ENCODE results near the gene KNSTRN.

Gene KNSTRN

DNA sequence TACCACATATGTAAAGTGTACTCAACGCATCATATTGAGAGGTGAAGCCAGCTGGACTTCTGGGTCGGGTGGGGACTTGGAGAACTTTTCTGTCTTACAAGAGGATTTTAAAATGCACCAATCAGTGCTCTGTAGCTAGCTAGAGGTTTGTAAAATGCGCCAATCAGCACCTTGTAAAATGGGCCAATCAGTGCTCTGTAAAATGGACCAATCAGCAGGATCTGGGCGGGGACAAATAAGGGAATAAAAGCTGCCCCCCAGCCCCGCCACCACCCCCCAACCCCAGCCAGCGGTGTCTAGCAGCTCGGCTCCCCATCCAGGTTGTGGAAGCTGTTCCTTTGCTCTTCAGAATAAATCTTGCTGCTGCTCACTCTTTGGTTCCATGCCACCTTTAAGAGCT, 16.8 kb downstream of the KNSTRN start:
- no peak for DNase-seq (ENCODE audit: low read depth)

DNA sequence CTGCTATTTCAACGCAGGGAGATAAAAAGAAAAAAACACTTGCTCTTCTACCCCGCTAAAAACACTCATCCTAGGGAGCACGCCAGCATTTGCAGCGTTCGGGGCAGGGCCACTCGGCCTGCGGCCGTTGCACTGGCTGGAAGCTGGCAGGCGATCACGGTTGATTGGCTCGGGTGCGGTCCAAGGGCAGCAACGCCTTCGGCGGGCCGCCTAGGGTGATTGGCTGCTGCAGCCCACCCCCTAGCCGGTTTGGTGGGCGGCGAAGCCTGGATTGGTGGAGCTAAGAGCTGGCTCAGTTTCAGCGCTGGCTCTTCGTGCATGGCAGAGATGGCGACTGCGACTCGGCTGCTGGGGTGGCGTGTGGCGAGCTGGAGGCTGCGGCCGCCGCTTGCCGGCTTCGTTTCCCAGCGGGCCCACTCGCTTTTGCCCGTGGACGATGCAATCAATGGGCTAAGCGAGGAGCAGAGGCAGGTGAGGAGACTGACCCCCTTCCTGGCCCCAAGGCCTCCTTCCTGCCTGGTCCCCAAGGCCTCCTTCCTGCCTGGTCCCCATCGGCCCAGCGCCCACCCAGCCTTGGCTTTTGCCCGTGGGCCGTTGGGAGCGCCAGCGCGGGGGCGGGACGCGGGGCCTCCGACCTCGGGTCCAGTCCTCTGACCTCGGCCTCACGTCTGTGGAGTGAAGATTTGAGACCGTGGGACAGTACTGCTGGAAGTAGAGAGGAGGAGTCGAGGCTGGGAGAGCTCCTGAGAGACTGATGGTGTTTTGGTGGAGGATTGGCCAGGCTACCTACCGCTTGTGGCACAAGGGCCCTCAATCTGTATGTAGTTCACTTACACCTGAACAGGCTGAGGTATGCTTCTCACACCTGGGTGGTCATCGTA, 23.2 kb downstream of the KNSTRN start, which contains the start of gene IVD:
TSS of gene IVD (plus strand) at position 295 of the 881 bp plus-strand sequence. CDS start at position 328, 33 bp downstream.
- peak; percentile 80 for DNase-seq (ENCODE audit: low read depth)

DNA sequence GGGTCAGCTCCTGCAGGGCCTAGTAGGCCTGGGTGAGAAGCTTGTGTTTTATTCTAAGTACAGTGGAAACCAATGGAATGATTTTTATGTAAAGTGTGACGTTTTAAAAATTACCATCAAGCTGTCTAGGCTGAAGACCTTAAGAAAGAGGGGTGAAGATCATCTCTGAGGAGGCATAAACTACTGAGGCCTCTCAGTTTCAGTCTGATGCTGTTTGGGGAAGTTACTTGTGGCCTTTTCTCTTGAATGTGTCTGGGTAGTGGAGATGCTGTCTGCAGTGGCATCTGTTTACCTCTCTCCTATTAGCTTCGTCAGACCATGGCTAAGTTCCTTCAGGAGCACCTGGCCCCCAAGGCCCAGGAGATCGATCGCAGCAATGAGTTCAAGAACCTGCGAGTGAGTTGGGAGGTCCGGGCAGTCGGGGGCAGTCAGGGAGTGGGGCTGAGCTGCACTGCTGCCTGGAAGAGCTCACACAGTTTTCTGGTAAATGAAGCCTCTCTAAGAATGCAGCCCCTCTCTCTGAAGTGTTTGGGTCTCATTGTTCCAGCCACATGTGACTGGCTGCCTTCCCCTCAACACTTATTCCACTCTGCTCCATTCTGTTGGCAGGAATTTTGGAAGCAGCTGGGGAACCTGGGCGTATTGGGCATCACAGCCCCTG, 24.9 kb downstream of the KNSTRN start:
- DNase-seq (ENCODE audit: low read depth), result no peak

DNA sequence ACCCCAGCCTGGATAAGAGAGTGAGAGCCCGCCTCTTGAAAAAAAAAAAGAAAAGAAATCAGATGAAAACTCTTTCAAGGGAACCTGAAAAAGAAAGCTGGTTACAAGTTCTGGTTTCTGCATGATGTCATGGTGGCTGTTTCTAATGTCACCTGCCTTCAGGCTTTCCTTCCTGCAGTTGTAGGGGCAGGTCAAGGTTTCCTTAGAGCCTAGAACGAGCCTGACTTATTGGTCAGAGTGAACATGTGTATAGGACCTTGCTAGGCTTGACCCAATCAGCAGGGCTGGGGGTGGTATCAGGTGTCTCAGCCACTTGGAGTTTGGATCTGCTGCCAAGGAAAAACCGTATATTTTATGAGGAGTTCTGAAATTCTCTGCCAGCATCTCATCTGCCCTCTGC, 26.8 kb downstream of the KNSTRN start:
- DNase-seq (ENCODE audit: low read depth), result no peak

DNA sequence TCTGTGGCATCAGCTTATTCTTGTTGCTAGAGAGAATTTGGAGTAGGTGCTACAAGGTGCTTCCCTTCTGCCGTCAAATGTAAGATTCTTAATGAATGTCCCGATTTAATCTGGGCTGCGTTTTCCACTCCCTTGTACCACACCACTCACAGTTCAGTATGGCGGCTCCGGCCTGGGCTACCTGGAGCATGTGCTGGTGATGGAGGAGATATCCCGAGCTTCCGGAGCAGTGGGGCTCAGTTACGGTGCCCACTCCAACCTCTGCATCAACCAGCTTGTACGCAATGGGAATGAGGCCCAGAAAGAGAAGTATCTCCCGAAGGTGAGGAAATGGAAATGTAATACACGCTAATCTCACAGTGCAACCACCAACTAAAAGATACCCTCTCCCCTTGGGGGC, 28.0 kb downstream of the KNSTRN start:
- DNase-seq (ENCODE audit: low read depth), result no peak

DNA sequence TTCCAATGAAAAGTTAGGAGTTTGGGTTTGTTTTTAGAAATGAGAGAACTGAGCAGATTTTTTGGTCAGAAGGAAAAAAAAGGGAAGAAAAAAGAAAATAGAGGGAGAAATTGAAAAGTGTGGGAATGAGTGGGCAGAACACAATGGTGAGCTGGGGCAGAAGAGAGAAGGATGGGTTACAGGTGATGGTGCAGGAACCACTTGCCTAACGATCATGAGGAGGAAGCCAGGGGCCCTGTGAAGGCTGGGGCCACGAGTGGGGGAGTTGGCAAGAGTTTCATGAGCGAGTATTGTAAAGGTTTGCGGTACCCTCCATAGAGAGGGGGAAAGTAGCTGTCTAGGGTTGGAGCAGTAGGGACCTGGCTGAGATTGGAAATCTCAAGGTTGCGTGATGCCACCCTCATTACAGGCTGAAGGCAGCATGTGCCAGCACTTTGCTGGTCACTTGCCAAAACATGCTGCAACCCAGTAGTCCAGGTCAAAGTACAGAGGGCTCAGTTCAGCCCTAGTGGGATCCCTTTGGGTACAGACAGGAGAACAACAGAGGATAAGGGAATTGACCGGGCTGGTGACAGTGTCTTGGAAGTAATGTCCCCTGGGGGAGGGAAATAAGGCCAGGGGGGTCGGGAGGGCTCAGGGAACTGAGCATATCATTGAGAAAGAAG, 29.7 kb downstream of the KNSTRN start:
- no peak for DNase-seq (ENCODE audit: low read depth)

DNA sequence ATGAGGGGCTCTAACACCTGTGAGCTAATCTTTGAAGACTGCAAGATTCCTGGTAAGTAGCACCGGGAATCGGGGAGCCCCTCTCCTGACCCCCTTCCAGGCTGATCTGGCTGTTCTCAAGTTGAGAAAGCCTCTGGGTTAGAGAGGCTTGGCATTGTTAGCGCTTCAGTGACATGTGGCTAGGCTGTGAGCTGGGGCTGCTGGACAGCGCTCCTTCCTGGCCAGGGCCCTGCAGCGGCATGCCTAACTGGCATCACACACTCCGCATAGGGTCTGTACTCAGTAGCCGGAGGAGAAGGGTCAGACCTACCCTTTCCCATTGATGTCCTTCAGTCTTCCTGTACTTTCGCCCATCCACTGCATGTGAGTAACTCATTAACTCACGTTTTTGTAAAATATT, 30.5 kb downstream of the KNSTRN start:
- DNase-seq (ENCODE audit: low read depth), result no peak

DNA sequence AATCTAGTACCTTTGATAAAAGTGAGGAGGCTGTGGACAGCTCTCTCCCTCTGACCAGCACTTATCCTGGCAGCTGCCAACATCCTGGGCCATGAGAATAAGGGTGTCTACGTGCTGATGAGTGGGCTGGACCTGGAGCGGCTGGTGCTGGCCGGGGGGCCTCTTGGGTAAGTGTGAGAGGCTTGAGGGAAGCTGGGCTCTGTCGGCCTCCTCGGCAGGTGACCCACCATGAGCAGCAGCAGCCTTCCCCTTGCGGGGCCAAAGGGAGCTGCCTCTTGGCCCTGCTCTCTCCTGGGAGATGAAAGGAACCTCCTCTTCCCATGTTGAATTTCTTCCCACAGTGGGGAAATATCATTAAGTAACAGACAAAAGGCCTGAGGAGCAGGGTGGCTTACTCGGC, 32.3 kb downstream of the KNSTRN start:
- DNase-seq (ENCODE audit: low read depth), result no peak

DNA sequence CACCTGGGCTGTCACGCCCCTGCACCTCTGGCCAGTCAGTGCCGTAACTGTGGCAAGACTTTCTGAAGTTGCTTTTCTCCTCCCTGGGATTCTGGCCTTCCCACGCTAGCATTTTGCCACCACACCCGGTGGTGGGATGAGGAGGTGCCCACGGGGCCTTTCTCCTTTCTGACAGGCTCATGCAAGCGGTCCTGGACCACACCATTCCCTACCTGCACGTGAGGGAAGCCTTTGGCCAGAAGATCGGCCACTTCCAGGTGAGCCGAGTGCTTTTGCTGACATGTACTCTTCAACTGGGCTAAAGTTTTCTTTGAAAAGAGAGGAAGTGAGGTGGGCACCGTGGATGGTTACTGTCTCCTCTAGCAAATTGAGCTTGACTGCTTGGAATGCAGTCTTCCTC, 32.7 kb downstream of the KNSTRN start:
- DNase-seq (ENCODE audit: low read depth), result no peak

DNA sequence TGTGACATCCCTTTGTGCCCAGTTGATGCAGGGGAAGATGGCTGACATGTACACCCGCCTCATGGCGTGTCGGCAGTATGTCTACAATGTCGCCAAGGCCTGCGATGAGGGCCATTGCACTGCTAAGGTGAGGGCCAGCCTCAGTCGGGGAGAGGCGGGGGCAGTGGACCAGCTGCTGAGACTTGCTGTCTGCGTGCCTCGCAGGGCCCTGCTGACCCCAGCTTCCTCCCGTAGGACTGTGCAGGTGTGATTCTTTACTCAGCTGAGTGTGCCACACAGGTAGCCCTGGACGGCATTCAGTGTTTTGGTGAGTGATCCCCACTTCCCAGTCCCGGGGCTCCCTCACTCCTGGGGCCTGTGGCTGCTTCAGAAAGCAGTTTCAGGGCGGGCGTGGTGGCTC, 33.5 kb downstream of the KNSTRN start:
- DNase-seq (ENCODE audit: low read depth), result no peak

DNA sequence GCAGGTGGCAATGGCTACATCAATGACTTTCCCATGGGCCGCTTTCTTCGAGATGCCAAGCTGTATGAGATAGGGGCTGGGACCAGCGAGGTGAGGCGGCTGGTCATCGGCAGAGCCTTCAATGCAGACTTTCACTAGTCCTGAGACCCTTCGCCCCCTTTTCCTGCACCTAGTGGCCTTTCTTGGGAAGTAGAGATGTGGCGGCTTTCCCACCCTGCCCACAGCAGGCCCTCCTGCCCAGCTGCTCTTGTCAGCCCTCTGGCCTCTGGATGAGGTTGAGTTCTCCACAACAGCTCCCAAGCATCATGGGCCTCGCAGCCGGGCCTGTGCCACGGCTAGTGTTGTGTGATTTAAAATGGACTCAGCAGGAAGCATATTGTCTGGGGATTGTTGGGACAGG, 35.6 kb downstream of the KNSTRN start:
- no peak for DNase-seq (ENCODE audit: low read depth)

DNA sequence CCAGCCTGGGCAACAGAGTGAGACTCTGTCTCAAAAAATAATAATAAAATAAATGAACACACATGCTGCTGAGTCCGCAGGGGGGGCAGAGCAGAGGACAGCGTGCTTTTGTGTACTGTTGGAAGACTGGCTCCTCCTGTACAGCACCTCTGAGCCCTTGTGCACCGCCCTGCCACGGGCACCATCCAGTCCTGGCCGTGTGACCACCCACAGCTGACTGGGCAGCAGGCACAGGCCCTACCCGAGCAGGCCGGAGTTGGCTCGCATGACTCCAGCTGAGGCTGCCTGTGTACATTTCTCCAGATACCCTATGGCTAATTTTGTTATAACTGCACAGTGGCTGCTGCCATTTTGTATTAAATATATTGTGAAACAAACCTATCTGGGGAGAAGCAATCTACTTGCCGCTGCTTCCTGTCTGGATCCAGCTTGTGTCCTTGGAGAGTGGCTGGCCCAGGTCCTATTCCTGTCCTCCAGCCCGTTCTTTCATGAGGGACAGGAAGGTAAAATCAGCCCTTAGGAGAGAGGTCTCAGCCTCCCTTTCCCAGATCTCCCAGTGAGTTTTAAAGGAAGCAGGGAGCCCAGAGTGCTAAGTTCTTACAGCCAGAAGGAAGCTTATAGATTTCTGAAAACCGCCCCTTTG, 37.7 kb downstream of the KNSTRN start:
- no peak for DNase-seq (ENCODE audit: low read depth)

DNA sequence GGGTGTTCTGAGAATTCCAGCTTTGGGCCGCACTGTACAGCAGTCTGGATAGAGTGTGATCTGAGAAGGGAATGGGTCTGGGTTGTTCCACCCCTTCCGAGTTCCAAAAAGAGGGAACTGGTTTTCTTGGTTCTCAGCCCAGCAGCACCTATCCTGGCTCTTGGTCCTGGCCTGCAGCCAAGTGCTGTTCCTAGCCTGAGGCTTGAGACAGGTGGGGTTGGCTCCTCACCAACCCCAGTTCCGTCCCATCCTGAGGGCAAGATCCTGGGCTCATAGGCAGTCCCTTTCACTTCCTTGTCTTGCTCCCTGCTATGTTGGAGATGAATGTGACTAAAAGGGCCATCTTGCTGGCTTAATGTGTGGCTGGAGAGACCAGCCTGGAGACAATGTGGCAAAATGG, 38.3 kb downstream of the KNSTRN start:
- DNase-seq (ENCODE audit: low read depth), result no peak

DNA sequence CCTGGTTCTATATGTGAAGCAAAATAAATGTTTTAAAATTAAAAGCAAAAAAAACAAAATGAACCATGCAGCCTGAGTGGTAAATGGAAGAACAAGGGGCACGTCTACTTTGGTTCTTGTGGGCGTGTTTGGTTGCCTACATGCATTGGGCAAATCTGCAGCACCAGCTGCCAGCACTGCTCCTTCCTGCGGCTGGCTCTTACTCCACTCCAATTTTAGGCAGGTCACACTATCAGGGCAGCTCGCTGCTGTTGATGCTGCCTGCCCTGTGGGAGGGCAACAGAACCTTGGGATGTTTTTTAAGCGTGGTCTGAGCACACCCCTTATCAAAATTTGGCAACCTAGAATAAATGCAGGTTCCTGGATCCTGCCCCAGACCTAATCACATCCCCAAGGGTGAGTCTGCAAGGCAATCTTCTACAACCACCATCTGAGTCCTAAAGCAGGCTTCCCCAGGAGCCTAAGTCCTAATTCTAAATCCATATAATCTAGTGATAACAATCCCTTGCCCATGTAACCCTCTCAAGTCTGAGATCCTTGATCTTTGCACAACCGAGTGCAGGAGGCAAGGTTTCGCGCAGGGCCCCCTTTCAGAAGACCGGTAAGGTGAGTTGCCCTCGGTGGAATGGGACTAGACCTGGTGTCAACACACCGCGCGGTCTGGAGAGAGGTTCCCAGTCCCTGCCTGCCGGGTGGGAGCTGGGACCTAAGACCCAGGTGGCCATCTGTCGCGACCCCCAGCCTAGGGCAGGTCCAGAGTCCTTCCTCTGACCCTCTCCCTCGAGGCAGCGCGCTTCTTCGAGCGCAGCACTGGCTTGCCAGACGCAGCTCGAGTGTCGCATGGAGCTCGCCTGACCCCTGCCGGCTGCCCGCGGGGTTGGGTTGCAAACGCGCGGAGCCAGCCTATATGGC, 39.0 kb downstream of the KNSTRN start:
- DNase-seq (ENCODE audit: low read depth), result no peak

DNA sequence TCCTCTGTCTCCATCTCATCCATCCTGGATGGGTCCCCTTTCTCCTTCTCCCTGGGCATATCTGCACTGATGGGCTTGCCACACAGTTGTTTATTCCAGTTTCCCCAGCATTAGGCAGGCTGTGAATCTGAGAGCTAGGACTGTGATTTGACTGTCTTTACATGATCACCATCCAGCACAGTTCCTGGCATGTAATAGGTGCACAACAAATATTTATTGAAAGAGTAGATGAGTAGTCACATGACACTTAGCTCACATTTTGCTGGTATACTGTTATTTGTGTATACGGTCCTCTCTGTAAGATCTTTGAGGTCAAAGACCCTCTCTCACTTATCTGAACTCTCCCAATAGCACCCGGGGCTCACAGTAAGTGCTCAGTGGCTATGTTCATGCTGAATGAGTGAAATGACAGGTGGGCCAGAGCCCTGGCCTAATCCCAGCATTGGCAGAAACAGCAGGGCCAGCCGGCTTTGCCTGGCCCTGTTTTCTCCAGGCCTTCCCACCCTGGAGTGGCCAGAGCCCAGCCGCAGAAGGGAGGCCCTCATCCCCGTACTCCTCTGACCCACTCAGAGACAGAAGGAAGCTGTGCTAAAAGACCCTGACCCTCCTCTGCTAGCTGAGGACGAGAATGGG, 42.1 kb downstream of the KNSTRN start:
- no peak for DNase-seq (ENCODE audit: low read depth)

DNA sequence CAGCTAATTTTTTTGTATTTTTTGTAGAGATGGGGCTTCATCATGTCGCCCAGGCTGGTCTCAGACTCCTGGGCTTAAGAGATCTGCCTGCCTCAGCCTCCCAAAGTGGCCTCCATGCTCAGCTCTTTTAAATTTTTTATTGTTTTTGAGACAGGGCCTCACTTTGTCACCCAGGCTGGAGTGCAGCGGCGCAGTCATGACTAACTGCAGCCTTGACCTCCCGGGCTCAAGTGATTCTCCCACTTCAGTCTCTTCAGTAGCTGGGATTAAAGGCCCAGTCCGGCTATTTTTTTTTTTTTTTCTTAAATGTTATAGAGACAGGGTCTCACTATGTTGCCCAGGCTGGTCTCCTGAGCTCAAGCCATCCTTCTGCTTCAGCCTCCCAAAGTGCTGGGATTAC, 43.2 kb downstream of the KNSTRN start:
- no peak for DNase-seq (ENCODE audit: low read depth)

DNA sequence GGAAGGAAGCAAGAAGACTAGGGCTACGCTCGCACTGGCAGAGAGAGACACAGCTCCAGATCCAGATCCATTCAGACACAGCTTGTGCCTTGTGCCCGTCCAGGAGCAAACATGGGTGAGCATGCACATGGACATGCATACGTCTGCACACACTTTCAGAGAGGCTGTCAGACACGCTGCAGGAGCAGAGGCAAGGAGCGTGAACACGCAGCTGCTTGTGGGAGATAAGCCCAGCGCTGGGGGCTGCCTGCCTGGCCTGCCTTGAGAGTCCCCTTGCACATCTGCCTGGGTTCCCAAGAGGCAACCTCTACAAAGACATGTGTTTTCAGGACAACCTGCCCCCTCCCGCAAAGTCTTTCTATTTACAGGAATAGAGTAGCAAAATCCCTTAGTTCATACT, 44.7 kb downstream of the KNSTRN start:
- DNase-seq (ENCODE audit: low read depth), result no peak

DNA sequence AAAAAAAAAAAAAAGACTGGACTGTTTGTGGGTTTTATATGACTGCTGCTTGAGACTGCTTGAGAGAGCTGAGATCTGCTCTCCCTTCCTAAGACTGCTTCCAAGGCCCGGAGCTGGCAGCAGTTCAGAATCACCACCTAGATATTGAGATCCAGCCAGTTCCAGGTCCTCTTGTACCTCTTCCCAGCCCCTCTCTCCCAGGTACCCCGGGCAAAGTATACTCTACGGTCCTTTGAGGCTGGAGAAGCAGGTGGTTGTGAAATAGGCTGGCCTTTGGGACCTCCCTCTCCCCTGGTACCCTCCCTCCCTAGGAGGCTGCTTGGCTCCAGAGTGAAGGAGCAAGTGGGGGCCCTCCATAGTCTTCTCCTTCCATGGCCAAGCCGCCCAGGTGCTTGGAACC, 45.7 kb downstream of the KNSTRN start:
- DNase-seq (ENCODE audit: low read depth), result no peak

DNA sequence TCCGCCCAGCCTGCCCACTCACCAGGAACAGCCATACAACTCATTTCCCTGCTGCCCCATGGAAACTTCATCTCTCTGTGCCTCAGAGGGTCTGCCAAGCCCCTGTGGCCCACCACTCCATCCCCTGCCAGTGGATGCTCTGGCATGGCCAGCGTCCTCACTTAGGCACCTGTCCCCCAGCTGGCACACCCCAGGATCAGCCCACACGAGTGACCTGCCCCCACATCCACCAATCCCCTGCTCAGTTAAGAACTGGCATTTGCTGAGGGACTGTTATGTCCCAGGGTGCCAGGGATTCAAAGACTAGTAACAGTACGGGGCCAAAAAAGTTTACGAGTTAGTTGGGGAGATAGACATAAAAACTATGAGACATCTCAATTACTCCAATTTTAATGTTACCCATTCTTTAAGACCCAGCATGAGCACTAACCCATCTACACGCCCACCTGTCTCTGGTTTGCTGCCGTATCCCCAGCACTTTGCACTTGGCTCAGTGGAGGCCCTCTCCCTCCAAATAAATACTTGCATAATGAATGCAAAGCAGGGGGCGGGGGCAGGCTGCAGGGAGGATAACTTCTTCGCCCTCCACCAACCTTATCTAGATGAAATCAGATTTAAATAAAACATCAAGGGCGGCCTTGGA, 46.7 kb downstream of the KNSTRN start:
- no peak for DNase-seq (ENCODE audit: low read depth)

DNA sequence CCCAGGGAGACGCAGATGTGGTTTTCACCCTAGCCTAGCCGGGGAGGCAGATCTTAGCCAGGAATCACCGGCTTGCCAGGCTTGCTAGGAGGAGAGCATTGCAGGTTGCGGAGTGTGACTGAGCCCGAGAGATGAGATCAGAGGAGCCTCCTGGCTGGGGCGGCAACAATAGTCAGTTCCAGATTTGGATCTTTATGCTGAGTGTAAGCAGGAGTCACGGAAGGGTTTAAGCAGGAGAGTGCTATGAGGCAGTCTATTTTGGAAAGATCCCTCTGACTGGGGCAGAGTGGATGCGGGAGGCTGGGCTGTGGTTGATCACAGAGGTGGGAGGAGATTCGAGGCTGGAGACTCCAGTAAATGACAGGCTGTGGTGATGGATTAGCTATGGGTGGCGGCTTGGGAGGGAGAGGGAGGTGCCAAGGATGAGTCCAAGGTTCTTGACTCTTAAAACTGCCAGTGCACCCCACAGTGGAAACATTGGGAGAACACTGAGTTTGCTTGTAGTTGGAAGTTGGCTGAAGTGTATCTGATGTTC, 47.8 kb downstream of the KNSTRN start:
- DNase-seq (ENCODE audit: low read depth), result no peak

All from GM04503 (cell line).